ENCODE measurements around the gene BTBD7.

DNA sequence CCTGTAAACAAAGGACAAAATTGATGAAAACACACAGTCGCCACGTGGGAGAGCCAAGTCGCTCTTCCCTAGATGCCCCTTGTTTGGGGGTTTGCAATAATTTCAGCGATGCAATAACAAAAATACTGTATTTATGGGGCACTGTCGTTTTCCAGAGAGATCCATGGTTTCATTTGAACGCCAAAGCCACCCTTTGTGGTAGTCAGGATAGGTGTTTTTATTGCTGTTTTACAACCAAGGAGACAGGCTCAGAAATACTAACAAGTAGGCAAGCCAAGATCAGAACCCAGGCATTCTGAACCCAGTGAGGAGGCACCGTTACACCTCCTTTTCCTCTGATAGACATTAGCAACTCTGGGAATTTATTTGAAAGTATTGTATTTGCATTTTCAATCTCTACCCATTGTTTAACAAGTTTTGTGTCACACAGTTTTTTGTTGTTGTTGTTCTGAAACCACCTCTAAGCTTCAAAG, 831 bp upstream of the BTBD7 start:
- TF ChIP-seq TAF1 (IDR thresholded peaks at IDR 0.05; ENCODE audit: borderline replicate concordance, insufficient read depth, low read length) (no peak), SIN3A (IDR thresholded peaks at IDR 0.05; ENCODE audit: borderline replicate concordance, insufficient read depth, low read length) (no peak), POLR2AphosphoS5 (IDR thresholded peaks at IDR 0.05; ENCODE audit: low read depth, low read length) (no peak)
- TF ChIP-seq, protein P1, sequence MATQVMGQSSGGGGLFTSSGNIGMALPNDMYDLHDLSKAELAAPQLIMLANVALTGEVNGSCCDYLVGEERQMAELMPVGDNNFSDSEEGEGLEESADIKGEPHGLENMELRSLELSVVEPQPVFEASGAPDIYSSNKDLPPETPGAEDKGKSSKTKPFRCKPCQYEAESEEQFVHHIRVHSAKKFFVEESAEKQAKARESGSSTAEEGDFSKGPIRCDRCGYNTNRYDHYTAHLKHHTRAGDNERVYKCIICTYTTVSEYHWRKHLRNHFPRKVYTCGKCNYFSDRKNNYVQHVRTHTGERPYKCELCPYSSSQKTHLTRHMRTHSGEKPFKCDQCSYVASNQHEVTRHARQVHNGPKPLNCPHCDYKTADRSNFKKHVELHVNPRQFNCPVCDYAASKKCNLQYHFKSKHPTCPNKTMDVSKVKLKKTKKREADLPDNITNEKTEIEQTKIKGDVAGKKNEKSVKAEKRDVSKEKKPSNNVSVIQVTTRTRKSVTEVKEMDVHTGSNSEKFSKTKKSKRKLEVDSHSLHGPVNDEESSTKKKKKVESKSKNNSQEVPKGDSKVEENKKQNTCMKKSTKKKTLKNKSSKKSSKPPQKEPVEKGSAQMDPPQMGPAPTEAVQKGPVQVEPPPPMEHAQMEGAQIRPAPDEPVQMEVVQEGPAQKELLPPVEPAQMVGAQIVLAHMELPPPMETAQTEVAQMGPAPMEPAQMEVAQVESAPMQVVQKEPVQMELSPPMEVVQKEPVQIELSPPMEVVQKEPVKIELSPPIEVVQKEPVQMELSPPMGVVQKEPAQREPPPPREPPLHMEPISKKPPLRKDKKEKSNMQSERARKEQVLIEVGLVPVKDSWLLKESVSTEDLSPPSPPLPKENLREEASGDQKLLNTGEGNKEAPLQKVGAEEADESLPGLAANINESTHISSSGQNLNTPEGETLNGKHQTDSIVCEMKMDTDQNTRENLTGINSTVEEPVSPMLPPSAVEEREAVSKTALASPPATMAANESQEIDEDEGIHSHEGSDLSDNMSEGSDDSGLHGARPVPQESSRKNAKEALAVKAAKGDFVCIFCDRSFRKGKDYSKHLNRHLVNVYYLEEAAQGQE (IDR thresholded peaks at IDR 0.05; ENCODE audit: insufficient read depth in 1 of 2, low read depth in 2 of 2, low read length in 2 of 2): no peak
